GM19099 (cell line): ENCODE data around the gene AFF3.

Experiments used
- POLR2A ChIP-seq: IDR thresholded peaks from 3 replicates; pipeline ENCODE4 v1.6.1; 2011; ENCODE audit warnings: low read depth; ENCODE audit not compliant: insufficient read length; ENCODE audit errors: extremely low read depth

AFF3 gene

GRCh38 chr2:100126201-100126600, 16.2 kb downstream of the AFF3 start:
- TF ChIP-seq POLR2A = no peak

- no peak for TF ChIP-seq POLR2A
Observed at GRCh38 chr2:100125626-100126025, 16.8 kb downstream of the AFF3 start.

GRCh38 chr2:100124761-100125160, 17.6 kb downstream of the AFF3 start:
- no peak for TF ChIP-seq POLR2A

DNA sequence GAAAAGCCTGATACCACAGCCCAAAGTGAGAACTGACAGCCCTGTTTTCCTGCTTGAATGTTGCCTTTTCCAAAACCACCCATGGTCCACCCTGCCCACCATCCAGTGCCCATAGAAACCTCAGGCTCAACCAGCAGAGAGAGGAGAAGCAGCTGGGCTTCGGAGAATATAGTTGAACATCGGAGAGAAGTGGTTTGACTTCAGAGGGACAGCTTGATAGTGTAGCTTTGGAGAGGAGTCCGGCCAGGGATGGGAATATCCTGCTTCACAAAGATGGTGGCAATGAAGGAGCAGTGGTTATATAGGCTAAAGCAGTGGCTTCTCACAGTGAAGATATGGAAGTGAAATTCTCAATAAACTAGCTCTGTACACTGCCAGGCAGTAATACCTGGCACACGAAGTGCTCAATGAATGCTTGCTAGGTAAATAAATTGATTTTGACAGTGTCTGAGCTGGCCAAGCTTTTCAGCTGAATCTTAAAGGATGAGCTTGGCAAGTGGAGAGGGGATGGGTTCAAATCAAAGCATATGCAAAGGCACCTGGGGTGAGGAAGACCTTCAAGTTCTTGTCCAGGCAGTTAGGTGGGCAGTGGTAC, 21.2 kb downstream of the AFF3 start:
- no peak for TF ChIP-seq POLR2A

GRCh38 chr2:100119235-100119634, 23.2 kb downstream of the AFF3 start:
- no peak for TF ChIP-seq POLR2A

DNA sequence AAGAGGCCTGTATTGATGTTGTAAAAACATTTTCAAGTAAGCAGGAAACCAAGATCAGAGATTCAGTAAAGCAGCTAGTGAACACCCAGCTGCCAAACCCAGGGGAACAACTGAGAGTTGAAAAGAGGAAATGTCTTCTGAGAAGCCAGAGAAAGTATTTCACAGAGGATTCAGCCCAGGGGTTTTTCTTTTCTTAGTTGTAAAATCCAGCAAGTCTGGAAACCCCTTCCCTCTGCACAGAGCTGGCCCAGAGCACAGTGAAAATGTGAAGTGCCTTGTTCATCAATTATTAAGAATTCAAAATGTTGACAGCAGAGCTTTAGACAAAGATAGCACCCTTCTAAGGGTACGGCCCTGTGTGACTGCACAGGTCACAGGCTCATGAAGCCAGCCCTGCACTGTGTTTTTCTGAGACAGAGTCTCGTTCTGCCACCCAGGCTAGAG, 28.4 kb downstream of the AFF3 start:
- no peak for TF ChIP-seq POLR2A

- no peak for TF ChIP-seq POLR2A
Observed at GRCh38 chr2:100110614-100111000, 31.8 kb downstream of the AFF3 start.

GRCh38 chr2:100109986-100110613, 32.3 kb downstream of the AFF3 start:
- no peak for TF ChIP-seq POLR2A

- no peak for TF ChIP-seq POLR2A
Observed at GRCh38 chr2:100107906-100108647, 34.3 kb downstream of the AFF3 start.

GRCh38 chr2:100107440-100107839, 35.0 kb downstream of the AFF3 start:
- TF ChIP-seq POLR2A = no peak

DNA sequence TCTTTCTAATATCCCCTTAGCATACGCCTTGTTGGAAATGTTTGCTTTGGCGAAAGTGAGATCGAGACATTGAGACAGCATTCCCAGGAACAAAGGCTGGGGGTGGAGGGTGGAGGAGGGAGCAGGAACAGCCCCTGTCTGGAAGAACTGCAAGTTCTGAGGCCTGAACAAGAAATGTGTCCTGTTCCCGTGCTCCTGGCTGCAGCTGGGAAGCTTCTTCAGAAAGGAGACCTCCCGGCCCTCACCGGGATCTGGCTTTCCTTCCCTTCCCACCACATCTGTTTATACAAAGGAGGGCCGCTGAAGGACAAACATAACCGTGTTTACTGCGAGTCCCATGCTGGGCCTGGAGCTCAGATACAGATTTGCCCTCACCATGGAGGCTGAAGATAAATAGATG, 35.9 kb downstream of the AFF3 start:
- TF ChIP-seq POLR2A = no peak

DNA sequence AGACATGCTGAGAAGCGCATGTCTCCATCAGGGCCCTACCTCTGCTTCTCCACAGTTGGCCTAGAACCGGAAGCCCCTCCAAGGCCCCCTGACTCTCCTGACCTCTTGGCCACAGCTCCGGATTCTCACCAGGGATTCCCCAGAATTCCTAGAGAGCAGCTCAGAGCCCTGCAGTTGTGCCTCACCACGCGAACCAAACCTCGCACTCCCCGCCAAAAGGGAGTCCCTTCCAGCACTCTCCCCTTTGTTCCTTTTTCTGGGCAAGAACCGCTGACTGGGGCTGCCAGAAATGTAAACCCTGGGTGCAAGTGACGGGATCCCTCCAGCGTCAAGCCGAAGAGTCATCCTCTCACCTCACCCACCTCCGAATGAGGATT, 36.7 kb downstream of the AFF3 start:
- TF ChIP-seq POLR2A = no peak

DNA sequence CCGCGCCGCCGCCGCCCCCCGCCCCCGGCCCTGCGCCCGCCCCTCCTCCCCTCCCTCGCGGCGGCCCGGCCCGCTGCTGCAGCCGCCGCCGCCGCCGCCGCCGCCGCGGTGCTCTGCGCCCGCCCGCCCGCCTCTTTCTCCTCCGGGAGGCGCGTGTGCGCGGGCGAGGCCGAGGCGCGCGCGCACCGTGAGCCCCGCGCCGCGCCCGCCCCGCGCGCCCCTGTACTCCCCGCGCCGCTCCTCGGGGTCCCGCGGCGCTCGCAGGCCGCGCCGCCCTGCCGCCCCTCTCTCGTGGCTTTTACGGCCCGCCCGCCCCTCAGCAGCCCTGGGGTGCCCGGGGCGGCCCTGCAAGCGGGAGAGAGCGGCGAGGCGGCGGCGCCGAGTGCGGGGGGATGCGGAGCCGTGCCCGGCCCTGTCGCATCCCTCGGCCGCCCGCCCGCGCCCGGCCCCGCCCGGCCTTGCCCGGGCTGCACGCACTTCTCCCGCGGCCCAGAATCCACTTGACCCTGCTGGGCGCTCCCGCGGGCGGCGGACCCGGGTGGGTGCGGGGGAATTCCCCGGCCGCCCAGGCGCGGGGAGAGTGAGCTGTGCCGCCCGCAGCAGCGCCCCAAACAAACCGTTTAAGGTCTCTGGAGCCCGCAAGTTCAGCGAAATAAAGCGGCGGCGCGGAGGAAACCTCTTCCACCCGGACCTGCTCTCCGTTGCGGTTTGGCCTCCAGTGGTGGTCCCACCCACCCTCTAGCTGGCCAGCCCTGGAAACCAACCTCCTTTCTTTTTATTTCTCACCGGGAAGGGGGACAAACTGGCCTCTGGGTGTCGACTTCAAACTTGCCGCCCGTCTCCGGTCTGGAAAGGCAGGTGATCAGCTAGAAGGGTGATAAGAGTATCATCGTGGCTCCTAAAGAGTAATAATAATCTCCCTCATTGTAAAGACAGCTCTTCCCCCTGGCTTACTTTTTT, 37.4 kb downstream of the AFF3 start:
- no peak for TF ChIP-seq POLR2A

DNA sequence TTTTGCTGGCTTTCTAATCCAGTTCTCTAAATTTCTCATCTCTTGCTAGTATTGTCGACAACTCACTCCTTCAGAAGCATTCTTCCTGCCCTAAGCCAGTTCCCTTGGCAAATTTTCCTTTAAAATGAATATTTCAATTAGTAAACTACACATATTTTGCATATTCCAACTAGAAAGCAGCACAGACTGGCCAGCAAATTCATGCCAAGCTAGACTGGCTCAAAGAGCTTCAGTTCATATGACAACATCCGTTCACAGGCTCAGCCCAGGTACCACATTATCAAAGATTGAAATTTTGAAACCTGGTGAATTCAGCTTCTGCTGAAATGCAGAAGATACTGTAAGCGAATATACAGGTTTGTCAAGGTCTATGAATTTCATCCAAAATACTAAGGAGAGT, 64.5 kb downstream of the AFF3 start:
- no peak for TF ChIP-seq POLR2A

DNA sequence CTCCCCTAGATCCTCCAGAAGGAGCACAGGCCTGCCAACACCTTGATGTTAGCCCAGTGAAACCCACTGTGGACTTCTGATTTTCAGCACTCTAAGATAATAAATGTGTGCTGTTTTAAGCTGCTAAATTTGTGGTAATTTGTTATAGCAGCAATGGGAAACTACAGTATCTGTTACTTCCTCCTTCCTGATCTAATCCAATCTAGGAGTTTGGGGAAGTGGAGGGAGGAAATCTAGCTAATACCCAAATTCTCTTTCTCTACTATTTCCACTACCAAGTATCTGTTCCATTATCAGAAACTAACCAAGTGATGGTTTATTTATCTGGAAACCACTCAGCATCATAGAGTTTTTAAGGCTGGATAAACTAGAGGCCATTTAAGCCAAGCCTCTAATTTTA, 64.9 kb downstream of the AFF3 start:
- no peak for TF ChIP-seq POLR2A

GRCh38 chr2:100075532-100075931, 66.9 kb downstream of the AFF3 start:
- no peak for TF ChIP-seq POLR2A

GRCh38 chr2:100073110-100073509, 69.3 kb downstream of the AFF3 start:
- no peak for TF ChIP-seq POLR2A
